NCI-H526 treated with DMSO at 0.1 percent for 48 hours (cell line): ENCODE results near the gene ENKD1.

Source experiments
- DNase-seq: peaks from one replicate; lab custom pipeline; 2025; lab: John Stamatoyannopoulos, UW

ENKD1 gene

DNA sequence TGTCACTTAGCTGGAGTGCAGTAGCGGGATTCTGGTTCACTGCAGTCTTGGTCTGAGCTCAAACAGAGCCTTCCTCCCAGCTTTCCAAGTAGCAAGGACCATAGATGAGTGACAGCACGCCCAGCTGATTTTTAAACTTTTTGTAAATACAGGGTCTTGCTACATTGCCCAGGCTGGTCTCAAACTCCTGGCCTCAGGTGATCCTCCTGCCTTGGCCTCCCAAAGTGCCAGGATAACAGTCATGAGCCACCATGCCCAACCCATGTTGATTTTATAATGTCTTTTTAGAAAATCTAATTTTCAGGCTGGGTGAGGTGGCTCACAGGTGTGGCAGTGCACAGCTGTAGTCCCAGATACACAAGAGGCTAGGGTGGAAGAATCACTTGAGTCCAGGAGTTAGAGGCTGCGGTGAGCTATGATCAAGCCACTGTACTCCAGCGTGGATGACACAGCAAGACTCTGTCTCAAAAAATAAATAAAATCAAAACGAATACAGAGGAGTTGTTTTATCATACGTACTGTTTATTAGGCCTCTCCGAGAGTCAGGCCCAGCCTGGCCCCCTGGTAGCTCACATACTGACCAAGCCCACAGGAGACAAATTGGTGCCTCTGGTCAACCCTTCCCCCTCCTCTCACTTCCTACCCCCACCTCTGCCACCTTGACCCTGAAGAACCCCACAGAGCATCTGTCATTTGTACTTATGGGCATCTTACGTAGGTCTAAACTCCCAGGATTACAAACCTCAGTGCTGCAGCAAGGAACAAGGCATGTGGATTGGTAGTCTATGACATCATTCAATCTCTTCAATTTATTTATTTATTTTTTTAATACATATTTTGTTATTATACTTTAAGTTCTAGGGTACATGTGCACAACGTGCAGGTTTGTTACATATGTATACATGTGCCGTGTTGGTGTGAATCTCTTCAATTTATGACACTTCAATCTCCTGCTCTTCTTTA, 13.7 kb upstream of the ENKD1 start:
- DNase-seq = no peak

DNA sequence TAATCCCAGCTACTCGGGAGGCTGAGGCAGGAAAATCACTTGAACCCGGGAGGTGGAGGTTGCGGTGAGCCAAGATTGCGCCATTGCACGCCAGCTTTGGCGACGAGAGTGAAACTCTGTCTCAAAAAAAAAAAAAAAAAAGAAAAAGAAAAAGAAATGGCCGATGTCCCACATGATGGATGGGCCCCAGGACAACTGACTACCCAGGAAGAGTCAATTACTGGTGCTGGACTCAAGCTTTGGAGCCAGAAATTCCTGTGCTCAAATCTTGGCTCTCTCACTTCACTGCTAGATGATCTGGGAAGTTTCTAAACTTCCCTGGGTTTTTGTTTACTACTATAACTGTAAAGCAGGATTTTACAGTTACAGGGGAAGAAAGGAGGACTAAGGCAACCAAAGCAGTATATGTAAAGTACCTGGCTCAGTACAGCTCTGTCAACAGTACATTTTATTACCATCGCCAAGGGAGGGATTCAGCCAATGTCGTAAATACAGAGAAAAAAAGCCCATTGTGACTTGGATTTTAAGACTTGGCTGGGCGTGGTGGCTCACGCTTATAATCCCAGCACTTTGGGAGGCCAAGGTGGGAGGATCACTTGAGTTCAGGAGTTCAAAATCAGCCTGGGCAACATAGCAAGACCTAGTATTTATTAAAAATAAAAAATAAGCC, 11.9 kb upstream of the ENKD1 start:
- peak; percentile 84 for DNase-seq

DNA sequence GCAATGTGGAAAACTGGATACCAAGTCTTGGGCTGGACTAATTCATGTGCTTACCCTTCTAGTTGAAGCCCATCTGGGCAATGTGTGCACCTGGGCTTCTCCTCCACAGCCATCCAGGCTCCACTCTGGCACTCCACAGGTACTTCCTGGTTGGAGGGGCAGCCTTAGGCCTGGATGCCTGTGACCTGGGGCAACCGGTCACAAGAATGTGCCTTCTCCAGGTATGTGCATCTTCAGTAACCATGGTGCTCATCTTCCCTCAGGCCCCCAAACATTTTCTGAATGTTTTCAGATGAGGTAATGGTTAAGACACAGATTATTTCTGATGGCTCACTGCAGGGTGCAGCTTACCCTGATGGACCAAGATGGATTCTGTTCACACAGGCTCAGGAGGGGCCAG, 11.2 kb upstream of the ENKD1 start:
- DNase-seq = no peak

DNA sequence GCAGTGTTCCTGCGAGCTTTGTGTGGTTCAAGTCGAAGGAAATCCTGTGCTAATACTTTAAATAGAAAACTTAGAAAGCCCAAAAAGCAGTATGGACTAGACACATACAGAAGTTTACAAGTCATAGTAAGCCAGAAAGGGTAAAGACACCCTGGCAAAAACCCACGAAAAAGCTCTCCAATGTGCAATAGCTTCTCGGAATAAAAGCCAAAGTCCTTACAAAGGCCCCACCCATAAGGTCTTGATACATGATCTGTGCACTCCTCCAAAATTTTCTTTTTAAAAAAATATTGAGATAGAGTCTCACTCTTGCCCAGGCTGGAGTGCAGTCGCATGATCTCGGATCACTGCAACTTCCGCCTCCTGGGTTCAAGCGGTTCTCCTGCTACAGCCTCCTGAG, 10.4 kb upstream of the ENKD1 start:
- no peak for DNase-seq

DNA sequence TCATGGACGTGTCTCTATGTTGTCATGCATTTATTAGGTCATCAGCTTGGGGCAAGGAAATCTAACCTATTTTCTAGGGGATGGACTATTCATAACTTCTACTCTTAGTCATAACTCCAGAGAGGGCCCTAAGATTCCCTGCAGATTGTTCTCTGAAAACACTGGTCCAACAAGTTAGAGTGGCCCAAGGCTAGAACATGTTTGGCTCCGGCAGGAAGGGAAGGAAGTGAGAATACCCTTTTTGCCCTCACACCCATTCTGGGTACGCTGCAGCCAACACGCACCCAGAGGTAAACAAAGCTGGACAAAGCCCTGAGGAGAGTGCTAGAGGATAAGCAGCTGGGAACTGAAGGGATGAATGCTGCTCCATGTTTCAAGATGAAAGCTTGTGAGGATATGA, 10.0 kb upstream of the ENKD1 start:
- DNase-seq = no peak

DNA sequence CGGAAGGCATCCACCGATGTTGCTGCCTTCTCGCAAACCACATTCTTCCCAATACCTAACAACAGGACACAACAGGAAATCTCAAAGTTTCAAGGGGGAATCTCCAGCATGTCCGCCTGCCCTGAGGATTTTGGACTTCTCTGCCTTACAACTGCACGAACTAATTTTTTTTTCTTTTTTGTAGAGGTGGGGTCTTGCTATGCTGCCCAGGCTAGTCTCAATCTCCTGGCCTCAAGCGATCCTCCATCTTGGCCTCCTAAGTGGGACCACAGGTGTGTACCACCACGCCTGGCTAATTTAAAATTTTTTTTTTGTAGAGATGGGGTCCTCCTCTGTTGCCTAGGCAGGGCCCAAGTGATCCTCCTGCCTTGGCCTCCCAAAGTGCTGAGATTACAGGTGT, 9.4 kb upstream of the ENKD1 start:
- no peak for DNase-seq

DNA sequence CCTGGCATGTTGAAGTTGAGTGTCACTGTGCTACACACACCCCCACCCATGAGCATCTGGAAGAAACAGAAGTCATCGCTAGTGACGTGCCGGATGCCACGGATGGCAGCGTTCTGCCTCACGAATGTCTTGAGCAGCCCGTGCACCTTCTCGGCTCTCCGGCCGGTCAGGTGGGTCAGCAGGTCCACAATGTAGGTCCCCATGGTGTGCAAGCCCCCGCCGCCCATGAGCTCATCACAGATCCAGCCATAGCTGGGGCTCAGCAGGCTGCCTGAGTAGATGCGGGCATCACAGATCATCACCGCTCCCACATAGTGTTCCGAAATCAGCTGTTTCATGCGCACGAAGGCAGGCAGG, 9.0 kb upstream of the ENKD1 start:
- no peak for DNase-seq

DNA sequence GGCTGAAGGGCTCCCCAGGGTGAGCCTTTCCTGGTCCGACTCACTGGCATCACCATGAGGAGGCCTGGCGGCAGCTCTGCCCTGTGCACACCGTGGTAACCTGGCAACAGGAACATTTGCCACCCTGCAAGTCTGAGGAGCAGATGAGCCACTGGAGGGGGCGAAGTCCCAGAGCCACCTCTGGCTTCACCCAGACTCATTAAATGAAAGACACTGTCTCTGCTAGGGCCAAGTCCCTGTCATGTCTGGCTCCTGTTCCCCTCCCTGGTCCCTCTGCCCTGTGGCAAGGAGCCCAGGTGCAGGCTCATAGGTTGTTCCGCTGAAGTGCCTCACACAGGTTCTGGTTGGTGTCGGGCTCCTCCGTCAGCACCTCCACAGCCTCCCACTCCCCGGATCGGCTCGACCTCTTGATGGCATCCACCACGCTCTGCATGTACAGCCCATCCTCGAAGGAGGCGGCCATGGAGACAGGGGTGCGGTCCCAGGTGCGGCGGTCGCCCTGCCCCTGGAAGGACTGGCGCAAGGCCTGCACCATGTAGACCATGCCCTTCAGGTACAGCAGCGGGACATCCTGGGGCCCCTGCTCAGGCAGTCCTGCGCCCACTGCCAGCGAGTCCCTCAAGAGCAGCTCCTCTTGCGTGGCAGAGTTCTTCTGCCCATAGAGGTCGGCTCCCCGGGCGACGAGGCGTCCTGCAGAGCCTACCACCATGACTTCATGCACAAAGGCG, 8.5 kb upstream of the ENKD1 start:
- DNase-seq = no peak

DNA sequence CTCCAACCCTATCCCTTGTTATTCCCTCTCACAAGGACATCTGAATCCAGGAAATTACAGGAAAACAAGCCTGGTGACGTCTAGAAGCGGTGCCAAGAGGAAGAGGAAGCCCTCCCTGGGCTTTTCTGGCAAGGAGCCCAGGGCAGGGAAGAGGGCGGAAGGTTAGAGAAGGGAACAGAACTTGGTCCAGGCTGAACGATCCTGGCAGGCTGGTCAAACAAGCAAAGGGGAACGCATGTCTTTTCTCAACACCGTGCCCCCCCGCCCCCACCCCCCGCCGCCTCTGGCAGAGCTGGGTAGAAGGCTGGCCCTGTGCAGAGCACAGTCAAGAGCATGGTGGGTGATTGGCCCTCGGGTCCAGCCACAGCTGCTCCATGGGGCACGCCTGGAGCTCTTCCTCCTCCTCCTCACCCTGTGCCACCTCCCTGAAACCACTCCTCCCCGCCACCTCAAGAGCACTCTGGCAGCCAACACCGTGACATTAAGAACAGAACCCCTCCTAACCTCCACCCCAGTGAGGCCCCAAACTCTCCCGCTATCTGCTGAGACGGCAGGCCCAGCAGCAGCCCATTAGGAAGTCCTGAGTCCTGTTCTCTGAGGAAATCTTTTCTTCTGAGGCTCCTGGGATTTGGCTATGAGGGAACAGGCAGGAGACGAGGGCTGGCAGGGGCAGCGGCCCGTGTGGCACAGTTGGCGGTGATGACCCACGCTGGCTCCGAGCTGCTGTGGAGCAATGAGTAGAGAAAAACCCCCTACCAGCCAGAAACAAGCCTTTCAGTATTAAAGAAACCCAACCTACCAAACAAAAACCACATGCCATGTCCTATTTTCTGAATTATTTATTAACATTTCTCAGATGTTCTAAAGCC, 7.4 kb upstream of the ENKD1 start:
- no peak for DNase-seq

DNA sequence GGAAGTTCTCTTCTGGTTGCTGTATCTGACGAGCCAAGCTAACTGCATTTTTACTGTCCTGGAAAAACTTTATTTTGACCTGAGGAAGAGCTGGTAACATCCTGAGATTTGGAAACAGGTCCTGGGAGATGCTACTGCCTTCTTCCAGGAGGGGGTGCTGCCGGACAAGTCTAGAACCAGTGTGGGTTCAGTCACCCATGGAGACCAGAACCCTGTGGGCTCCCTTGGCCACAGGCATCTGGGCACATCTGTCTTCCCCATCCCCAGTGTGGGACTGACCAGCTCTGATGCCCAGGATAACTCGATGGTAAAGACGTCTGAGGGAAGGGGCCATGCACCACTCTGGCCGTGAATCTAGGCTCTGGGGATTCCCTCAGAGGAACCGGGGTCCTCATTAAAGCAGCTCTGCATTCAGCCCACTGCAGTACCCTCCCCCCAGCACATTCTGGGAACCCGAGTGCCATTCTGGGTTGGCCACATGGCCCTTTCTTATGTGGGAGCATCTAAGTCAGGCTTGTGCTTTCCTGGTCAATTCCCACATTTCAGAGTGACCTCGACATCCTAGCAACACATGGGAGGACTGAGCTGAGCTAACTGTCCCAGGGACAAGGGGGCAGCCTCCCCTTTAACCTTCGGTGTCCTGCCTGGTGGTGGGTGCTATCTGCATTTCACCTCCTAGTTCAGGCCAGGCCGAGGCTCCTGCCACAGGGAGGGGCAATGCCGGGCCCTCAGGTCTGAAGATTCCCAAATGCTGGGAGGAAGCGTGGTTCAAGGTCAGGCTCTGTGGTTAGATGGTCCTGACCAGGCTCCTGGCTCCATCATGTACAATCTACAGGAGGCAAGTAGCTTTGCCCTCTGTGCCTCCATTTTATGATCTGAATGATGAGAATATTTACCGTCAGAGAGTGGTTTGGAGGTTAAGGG, 6.5 kb upstream of the ENKD1 start:
- DNase-seq = no peak

DNA sequence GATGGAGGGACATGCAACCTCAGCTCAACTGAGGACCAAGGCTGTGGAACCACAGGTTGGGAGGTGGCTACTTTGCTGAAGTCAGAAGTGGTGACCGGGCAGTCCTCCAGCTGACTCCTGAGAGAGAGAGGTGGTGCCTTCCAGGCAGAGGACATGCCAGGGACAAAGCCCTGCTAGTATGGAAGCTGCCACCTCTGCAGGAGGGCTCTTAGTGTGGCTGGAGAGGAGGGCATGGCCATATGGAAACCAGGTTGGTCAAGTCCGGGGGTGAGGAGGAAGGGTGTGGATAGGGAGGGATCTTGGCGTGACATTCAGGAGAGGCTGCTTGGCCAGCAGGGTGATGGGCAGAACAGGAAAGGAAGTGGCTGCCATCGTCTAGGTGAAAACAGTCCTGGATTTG, 5.8 kb upstream of the ENKD1 start:
- no peak for DNase-seq

DNA sequence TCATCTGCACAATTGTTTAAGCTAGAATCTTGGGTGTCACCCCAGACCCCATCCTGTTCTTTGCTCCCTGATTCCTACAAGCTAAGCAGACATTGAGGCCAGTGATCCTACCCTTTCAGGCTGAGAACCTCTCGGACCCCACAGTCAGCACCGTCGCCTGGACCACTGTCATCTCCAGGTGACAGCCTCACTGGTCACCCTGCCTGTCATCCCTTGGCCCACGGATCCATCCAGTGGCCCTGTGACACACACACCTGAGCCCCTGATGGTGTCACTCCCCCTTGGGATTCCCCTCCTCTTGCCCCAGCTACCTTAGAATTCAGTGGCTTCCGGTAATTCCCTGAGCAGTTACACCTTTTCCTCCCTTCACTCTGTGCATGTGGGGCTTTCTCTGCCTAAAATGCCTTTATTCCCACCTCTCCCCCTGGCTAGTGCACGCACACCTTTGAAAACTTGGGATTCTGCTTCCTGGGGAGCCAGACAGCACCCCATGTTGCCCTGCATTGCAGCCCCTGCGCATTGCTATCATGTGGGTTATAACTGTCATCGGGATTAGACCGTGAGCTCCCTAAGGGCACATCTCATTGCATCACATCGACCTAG, 3.0 kb upstream of the ENKD1 start:
- no peak for DNase-seq

DNA sequence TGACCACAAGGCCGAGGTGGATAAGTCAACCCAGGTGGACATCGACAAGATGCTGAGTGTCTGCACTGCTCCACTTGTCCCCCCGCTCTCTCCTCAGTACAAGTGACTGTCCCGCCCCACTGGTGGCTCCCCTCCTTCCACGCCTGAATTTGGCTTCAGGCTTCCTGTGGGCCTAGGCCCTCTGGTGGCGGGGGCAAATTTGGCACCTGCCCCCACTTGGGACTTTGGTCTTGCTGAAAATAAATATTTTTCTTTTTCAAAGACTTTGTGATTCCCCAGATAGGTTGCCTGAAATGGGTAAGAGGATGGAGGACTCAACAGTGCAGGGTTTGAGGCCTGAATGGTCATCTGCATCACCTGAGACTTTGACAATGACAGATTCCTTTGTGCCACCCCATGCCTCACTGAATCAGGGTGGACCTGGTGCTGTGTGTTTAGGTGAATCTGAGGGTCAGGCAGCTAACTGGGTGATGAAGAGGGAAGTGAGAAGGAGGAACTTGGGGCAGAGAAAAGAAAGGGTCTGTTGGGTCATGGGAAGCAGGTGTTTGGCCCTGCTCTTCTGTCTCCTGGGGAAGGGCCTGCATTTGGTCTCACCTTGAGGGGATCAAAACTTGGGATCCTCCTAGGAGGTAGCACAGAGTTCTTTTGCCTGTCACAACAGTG, 2.1 kb upstream of the ENKD1 start:
- no peak for DNase-seq

DNA sequence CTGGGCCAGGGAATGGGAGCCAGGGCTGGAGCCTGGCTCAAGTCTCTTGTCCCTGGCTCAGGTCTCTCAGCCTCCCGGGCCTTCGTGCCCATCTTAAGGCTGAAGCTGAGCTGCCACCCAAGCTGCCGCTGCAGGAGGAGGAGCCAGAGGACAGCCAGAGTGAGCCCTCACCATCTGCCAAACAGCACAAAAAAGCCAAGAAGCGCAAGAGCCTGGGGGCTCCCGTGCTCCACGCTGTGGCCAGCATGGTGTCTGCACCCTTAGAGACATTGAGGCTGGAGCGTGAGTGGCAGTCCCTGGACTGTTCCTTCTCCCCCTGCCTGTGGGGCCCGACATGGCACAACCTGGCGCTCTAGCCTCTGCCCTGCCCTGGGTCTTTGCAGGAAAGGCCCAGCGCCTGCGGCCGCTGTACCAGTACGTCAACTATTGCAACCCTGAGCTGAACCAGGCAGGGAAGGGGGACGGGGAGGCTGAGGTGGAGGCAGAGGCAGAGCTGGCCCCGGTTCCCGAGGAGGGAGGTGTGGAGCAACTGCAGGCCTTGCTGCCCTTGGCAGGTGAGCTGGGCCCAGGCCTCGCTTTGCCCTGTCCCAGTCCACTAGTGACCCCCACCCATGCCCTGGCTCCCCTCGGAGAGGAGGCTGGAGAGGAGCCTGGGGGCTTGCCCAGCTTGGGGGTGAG, 1.4 kb upstream of the ENKD1 start:
- DNase-seq = peak; percentile 77

DNA sequence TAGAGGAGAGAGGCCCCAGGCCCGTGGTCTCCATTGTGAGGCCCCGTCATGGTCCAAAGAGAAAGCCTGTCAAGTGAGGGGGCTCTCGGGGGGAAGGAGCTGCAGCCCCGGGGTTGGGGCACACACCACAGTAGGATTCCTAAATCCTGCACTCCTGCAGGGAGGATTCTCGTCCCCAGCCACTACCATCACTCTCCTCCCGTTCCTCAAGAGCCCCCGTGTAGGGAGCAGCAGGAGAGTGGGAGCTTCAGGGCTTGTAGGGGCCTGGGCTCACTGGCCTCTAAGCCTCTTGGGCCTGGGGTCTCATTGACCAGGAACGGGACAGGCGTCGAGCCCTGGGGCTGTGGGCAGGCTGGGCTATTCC, 885 bp upstream of the ENKD1 start:
- no peak for DNase-seq

DNA sequence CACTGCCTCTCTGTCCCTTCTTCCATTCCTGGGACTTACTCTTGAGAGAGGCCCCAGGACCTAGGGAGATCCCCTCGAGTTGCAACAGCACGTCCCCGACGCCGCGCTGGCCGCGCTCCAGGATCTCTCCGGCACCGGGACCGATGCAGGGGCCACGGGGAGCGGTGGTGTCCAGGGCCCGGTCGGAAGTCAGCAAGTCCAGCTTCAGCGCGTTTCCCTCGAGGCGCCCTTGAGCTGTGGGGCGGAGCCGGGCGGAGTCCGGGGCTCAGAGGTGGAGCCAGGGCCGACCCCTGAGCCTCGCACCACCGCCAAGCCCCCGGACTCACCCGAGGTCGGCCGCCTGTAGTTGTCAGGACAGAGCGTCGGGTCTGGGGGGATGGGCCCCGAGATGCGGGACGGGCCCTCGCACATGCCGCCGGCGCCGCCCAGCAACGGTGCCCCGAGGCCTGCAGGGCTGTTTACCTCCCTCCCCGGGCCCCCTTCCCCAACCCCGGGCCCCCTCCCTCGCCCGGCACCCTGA, 458 bp downstream of the ENKD1 start:
- DNase-seq = no peak

DNA sequence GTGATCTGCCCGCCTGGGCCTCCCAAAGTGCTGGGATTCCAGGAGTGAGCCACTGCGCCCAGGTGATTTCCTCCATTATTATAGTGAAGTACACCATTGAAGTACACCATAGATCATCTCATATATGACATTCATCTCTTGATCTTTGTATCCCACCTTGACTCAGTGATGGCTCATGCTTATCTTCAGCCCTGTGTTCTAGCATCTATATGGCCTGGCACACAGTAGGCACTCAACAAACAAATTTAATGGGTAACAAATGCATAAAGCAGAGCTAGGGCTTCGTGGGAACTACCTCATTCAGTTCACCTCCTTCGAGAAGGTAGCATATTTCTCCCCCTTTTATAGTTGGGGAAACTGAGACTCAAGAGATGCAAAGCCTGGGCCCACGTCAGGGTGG, 952 bp downstream of the ENKD1 start:
- no peak for DNase-seq

DNA sequence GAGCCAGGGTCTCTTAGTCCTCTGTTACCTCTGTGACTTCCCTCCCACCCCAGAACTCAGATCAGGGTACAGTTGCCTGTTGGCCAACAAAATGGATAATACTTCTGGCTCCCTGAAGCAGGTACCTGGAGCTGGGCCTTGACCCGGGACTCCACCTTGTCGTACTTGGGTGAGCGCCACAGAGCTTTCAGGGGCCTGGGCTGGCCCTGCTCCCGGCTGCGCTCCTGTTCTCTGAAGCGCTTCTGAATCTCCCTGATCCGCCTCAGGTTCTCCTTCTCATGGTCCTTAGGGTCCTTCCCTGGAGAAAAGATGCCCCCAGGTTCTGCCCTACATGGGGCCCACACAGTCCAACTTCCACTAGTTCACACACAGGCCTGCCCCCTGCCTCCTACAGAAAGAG, 1.7 kb downstream of the ENKD1 start:
- no peak for DNase-seq

DNA sequence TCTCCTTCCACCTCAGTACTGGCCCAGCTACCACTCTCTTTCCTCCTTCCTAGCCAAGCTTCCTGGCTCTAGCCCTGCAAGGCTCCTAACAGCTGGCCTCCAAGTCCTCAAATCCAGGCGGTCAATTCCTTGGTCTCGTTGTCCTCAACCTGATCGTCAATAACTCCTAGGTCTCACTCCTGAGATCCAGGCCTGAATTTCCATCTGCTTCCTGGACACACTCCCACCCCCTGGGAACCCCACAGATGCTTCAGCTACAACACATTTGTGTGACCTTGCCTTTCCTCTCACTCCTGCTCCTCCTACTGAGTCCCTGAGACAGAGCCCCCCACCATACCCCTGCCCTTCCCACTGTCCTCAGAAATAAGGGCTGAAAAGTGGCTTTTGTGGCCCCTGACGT, 2.3 kb downstream of the ENKD1 start:
- no peak for DNase-seq
